Dermis microvascular lymphatic vessel endothelial cell (primary cell): ENCODE data around the gene MESP2. TPM values are rescaled to one million over a fixed set of nuclear protein-coding genes. Genes with fewer than 3 reads are reported as not detected.
A peak's percentile ranks its signal among the peaks of the same experiment; 100 is the strongest.

ENCODE experiments used
- DNase-seq, 2 donors: peaks; one replicate each; pipeline versions ENCODE4 v3.0.0 to v3.0.0-alpha.2; 2010; ENCODE audit warnings: low read depth in 2 of 2
- total RNA-seq: library from RNA; depleted of rRNA; stranded (reverse); fragments of >200 nt; gene quantifications from 2 replicates; pipeline ENCODE4 v1.2.1, GENCODE V29; 2014

MESP2 gene
- total RNA-seq = not detected in 2 replicates

DNA sequence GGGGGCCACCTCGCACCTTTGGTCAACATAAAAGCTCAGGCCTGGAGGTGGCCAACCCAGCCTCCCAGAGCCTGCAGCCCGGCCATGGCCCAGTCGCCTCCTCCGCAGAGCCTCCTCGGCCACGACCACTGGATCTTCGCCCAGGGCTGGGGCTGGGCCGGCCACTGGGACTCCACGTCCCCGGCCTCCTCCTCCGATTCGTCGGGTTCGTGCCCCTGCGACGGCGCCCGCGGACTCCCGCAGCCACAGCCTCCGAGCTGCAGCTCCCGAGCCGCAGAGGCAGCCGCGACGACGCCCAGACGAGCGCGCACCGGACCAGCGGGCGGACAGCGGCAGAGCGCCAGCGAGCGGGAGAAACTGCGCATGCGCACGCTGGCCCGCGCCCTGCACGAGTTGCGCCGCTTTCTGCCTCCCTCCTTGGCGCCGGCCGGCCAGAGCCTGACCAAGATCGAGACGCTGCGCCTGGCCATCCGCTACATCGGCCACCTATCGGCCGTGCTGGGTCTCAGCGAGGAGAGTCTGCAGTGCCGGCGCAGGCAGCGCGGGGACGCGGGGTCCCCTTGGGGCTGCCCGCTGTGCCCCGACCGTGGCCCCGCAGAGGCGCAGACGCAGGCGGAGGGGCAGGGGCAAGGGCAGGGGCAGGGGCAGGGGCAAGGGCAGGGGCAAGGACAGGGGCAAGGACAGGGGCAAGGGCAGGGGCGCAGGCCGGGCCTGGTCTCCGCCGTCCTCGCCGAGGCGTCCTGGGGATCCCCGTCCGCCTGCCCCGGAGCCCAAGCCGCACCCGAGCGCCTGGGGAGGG lies at the start of gene MESP2:
MESP2 (plus strand) TSS at position 59 of the 799 bp plus-strand sequence; CDS start at position 85, 26 bp downstream.
- DNase-seq = peak; percentile 34 to 88

DNA sequence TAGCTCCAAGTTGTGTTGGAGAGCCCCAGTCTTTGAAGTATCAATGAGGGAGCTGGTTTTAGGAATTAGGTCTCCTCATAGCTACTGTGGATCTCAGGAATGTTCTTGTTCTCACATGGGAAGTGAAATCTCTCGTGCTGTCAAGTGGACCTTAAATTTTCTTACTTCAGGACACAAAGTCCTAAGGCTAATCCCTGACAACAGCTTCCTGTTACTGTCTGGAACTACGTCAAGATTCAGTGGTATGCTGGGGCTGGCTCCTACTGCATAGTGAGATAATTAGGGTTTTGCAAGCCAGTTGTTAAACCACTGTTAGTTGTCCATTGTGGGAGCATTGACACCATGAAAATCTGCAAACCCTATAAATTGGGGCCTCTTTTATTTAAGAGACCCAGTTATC lies 47.9 kb upstream of the MESP2 start:
- no peak for DNase-seq

DNA sequence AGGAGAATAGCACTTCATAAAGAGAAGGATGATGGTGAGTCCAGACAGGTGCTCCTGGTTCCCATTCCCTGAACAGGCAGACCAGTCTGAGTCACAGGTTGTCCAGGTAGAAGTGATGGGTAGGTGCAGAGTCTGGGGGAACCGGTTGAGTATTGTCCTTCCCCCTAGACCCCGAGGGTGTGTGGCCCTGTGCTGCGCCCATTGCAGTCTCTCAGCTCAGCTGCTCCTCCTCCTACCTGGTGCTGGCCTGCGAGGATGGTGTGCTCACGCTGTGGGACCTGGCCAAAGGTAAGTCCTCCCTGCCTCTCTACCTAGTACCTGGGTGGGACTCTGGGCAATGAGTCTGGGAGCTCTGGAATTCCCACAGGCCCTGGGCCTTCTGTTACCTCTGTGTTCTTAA lies 44.9 kb upstream of the MESP2 start:
- no peak for DNase-seq

GRCh38 chr15:89732451-89733172 lies 43.5 kb upstream of the MESP2 start:
- DNase-seq = no peak

GRCh38 chr15:89735773-89736172 lies 40.4 kb upstream of the MESP2 start:
- no peak for DNase-seq

DNA sequence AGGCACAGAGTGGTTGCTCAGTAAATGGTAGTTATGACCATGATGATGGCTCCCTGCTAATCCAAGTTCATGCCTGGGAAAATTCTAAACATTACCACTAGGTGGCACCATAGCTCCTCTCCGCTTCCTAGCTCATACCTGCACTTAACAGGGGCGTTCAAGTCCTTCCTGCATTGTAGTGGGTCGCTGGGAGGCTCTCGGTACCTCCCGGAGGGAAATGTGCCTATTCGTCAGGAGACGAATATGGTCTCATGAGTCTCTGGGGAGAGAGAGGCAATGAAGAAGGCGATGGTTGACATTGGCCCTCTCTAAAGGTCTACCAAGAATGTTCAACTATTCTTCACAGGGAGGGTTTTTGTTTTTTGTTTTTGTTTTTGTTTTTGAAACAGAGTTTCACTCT lies 36.0 kb upstream of the MESP2 start:
- DNase-seq = peak; percentile 61 to 74

- no peak for DNase-seq
These were observed 33.1 kb upstream of the MESP2 start for GRCh38 chr15:89743011-89743410.

DNA sequence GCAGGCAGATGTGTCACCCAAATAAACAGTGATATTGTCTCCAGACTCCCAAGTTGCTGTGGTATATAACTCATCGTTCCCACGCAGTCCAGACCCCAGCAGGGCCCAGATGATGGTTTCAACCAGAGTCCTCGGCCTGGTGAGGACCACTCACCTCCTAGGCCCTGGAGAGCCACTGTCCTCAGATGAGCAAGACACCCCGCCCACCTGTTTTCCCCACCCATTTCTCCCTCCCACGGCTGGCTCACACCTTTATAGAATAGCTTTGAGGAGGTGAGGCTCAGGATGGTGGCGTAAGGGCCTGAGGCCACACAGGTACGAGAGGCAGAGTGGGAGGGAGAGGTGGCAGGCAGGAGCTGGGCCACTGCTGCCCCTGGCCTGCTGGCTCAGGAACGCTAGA lies 32.5 kb upstream of the MESP2 start:
- no peak for DNase-seq

DNA sequence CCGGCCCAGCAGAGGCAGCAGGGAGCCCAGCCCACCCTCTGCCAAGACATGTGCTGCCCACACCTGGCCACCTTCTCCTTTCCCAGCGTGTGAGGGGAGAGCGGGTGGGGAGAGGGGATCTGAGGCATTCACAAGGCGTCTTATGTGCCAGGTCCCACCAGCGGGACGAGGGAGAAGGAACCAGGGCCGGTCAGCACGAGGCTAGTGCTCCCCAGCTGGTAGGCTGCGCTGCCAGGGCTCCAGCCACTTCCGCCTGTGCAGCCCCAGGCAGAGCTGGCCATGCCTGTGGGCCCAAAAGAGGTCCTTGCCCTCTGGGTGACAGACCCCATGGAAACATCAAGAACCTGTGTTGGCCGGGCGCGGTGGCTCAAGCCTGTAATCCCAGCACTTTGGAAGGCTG lies 31.0 kb upstream of the MESP2 start:
- DNase-seq = no peak

- no peak for DNase-seq
These were observed 30.4 kb upstream of the MESP2 start for GRCh38 chr15:89745768-89746167.

DNA sequence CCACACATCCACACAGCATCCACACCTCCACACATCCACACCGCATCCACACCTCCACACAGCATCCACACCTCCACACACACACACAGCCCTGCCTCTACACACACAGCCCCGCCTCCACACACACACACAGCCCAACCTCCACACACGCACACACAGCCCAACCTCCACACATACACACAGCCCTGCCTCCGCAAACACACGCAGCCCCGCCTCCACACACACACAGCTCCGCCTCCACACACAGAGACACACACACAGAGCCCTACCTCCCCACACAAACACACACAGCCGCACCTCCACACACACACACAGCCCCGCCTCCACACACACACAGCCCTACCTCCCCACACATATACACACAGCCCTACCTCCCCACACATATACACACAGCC lies 29.7 kb upstream of the MESP2 start:
- no peak for DNase-seq

DNA sequence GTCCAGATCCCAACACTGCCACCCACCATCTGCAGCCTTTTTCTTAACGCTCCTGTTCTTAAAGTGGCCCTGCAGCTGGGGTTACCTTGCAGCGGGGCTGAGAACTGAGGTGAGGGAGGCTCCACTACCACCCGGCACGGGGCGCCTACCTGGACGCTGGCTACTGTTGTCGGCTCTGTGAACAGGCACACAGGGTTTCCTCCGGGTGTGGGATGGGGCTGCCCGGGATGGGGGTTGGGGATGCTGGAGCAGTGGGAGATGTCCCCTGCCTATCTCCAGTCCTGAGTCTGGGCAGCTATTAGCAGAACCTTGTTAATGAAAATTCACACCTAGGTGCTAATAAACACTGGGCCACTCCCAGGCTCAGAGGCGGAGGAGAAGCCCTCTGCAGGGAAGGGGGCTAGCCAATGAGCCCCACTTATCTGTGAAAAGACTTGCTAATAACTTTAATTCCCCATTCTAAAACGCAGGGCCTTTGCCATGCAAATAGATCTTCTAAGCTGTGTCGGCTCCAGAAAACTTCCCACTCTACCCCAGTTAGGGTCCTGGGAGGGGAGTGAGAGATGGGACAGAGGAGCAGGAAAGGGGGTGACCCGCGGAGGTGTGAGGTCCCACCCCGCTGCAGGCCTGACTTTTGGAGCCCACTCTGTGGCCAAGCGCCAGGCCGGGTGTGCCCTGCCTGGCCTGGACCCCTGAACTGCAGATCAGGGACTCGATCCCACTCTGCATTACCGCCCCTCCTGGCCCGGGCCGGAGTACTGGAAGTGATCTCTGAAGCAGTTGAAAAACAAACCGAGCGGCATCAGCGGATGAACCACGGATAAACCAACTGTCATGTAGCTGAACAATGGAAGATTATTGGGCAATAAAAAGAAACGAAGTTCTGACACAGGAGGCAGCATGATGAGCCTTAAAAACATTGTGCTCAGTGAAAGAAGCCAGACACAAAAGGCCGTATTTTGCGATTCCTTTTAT lies 28.1 kb upstream of the MESP2 start:
- no peak for DNase-seq

- DNase-seq = no peak
These were observed 27.1 kb upstream of the MESP2 start for GRCh38 chr15:89749054-89749453.

- no peak for DNase-seq
These were observed 26.6 kb upstream of the MESP2 start for GRCh38 chr15:89749526-89749925.

- no peak for DNase-seq
These were observed 26.1 kb upstream of the MESP2 start for GRCh38 chr15:89749951-89750559.

GRCh38 chr15:89750560-89751542 lies 25.3 kb upstream of the MESP2 start, which contains the start of gene MESP1:
Gene MESP1 (minus strand): TSS chr15:89751249. CDS start chr15:89751231, 18 bp downstream.
- peak; percentile 78 to 94 for DNase-seq

DNA sequence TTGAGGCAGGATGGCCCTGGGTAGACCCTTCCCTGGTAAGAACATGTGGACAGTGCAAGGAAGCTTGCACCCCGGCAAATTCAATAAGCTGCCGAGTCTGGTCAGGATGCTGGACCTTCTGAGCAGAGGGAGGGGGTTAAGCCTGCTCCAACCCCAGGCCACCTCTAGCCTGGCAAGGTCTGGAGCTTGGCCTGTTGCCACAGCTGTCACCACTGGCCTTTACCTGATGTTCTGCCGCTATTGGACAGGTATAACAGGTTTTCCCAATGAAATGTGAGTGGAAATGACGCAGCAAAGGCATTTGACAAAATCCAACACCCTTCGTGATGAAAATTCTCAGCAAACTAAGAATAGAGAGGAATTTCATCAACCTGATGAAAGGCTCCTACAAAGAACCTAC lies 24.4 kb upstream of the MESP2 start:
- no peak for DNase-seq

- DNase-seq = no peak
These were observed 22.3 kb upstream of the MESP2 start for GRCh38 chr15:89753855-89754254.

- DNase-seq = no peak
These were observed 21.6 kb upstream of the MESP2 start for GRCh38 chr15:89754361-89755154.
